ENCODE results near the gene GRID2. TPM values are rescaled to one million over a fixed set of nuclear protein-coding genes. Genes with fewer than 3 reads are reported as not detected.

Gene GRID2
- total RNA-seq, 1 experiment from 2014 or later = 2.2 TPM

- no peaks in the 10 kb centered on the region for H4K20me1 ChIP-seq (ENCODE audit: low read length)
- no peaks in the 10 kb centered on the region for H3K27me3 ChIP-seq (ENCODE audit: low read length)
- POLR2A ChIA-PET (ENCODE audit: unreplicated experiment) = no interaction called here
- no TSS peak for BruUV-seq (replicated peaks)
- intact Hi-C loops (cut with micrococcal nuclease) = no loop called here
- H3K9ac ChIP-seq (ENCODE audit: low read length) = no peak overlapping the region
- H3K4me1 ChIP-seq (ENCODE audit: insufficient read depth, low read length) = no peaks in the 10 kb centered on the region
- H3K79me2 ChIP-seq (ENCODE audit: low read length) = no peaks in the 10 kb centered on the region
- H3K9me2 ChIP-seq (replicated peaks; ENCODE audit: low read length) = no peaks in the 10 kb centered on the region
- H3K36me3 ChIP-seq (ENCODE audit: low read depth, low read length) = no peaks in the 10 kb centered on the region
- H3K4me2 ChIP-seq (ENCODE audit: low read length) = no peak overlapping the region
- ATAC-seq = no peak
- no peak for DNase-seq
- no peak overlapping the region for H3K4me3 ChIP-seq (ENCODE audit: low read length)
- H3K9me3 ChIP-seq (ENCODE audit: low read length) = no peaks in the 10 kb centered on the region
- no peak for TF ChIP-seq EZH2phosphoT487 (IDR thresholded peaks at IDR 0.05; ENCODE audit: borderline replicate concordance, low read length)
- TF ChIP-seq CTCF (conservative IDR thresholded peaks at IDR 0.05; ENCODE audit: low read depth, low read length) = no peak
- no peak for TF ChIP-seq EZH2 (IDR thresholded peaks at IDR 0.05; ENCODE audit: low read length, unreplicated experiment)
- H3F3A ChIP-seq (ENCODE audit: low read length, unreplicated experiment) = no peaks in the 10 kb centered on the region
- H2AFZ ChIP-seq (ENCODE audit: low read length) = no peak overlapping the region
- CTCF ChIA-PET = no interaction called here
- no peak overlapping the region for H3K27ac ChIP-seq (ENCODE audit: low read length)
These were observed 42.5 kb downstream of the GRID2 start for GRCh38 chr4:92346289-92346688.

GRCh38 chr4:92357966-92358365 lies 54.2 kb downstream of the GRID2 start:
- no peak overlapping the region for H2AFZ ChIP-seq (ENCODE audit: low read length)
- no peaks in the 10 kb centered on the region for H4K20me1 ChIP-seq (ENCODE audit: low read length)
- BruUV-seq (replicated peaks) = no TSS peak
- POLR2A ChIA-PET (ENCODE audit: unreplicated experiment) = no interaction called here
- intact Hi-C loops (cut with micrococcal nuclease) = no loop called here
- no peaks in the 10 kb centered on the region for H3K36me3 ChIP-seq (ENCODE audit: low read depth, low read length)
- H3F3A ChIP-seq (ENCODE audit: low read length, unreplicated experiment) = no peaks in the 10 kb centered on the region
- no peak overlapping the region for H3K9ac ChIP-seq (ENCODE audit: low read length)
- DNase-seq (no peak), ATAC-seq (no peak)
- H3K4me2 ChIP-seq (ENCODE audit: low read length) = no peak overlapping the region
- H3K4me3 ChIP-seq (ENCODE audit: low read length) = no peak overlapping the region
- H3K79me2 ChIP-seq (ENCODE audit: low read length) = no peaks in the 10 kb centered on the region
- no peaks in the 10 kb centered on the region for H3K9me3 ChIP-seq (ENCODE audit: low read length)
- H3K27me3 ChIP-seq (ENCODE audit: low read length) = no peaks in the 10 kb centered on the region
- CTCF ChIA-PET = no interaction called here
- H3K4me1 ChIP-seq (ENCODE audit: insufficient read depth, low read length) = no peaks in the 10 kb centered on the region
- no peaks in the 10 kb centered on the region for H3K9me2 ChIP-seq (replicated peaks; ENCODE audit: low read length)
- H3K27ac ChIP-seq (ENCODE audit: low read length) = no peak overlapping the region
- no peak for TF ChIP-seq EZH2 (IDR thresholded peaks at IDR 0.05; ENCODE audit: low read length, unreplicated experiment)
- no peak for TF ChIP-seq CTCF (conservative IDR thresholded peaks at IDR 0.05; ENCODE audit: low read depth, low read length)

GRCh38 chr4:92359491-92359890 lies 55.7 kb downstream of the GRID2 start:
- no peak for ATAC-seq
- Histone ChIP-seq H2AFZ (ENCODE audit: low read length) (no peak overlapping the region), H3F3A (ENCODE audit: low read length, unreplicated experiment) (no peaks in the 10 kb centered on the region)

More at GRCh38 chr4:92359491-92359890, 55.7 kb downstream of the GRID2 start:
- Histone ChIP-seq H3K9me2 (replicated peaks; ENCODE audit: low read length) (no peaks in the 10 kb centered on the region), H3K27me3 (ENCODE audit: low read length) (no peaks in the 10 kb centered on the region), H3K9me3 (ENCODE audit: low read length) (no peaks in the 10 kb centered on the region), H3K27ac (ENCODE audit: low read length) (no peak overlapping the region), H3K4me3 (ENCODE audit: low read length) (no peak overlapping the region), H3K36me3 (ENCODE audit: low read depth, low read length) (no peaks in the 10 kb centered on the region), H4K20me1 (ENCODE audit: low read length) (no peaks in the 10 kb centered on the region), H3K4me2 (ENCODE audit: low read length) (no peak overlapping the region), H3K4me1 (ENCODE audit: insufficient read depth, low read length) (no peaks in the 10 kb centered on the region), H3K79me2 (ENCODE audit: low read length) (no peaks in the 10 kb centered on the region), H3K9ac (ENCODE audit: low read length) (no peak overlapping the region)
- no peak for DNase-seq
- POLR2A ChIA-PET (ENCODE audit: unreplicated experiment) = no interaction called here
- intact Hi-C loops (cut with micrococcal nuclease) = no loop called here
- CTCF ChIA-PET = no interaction called here
- BruUV-seq (replicated peaks) = no TSS peak
- no peak for TF ChIP-seq CTCF (conservative IDR thresholded peaks at IDR 0.05; ENCODE audit: low read depth, low read length)
- TF ChIP-seq EZH2 (IDR thresholded peaks at IDR 0.05; ENCODE audit: low read length, unreplicated experiment) = no peak
- no peak for TF ChIP-seq EZH2phosphoT487 (IDR thresholded peaks at IDR 0.05; ENCODE audit: borderline replicate concordance, low read length)
